CD14-positive monocyte (primary cell): ENCODE data around the gene DHFR. TPM values are rescaled to one million over a fixed set of nuclear protein-coding genes. Genes with fewer than 3 reads are reported as not detected.
"Not testable (repeated sequence)": the region's sequence is repeated elsewhere in the genome, so short reads cannot be mapped to it uniquely, and the experiment has no call there.

ENCODE experiments used
- DNase-seq, 3 donors: peaks; one replicate each; pipeline ENCODE4 v3.0.0-alpha.2; 2011 to 2022
- H2AFZ ChIP-seq: 2 replicates; pipeline ENCODE4 v1.6.0; 2012; ENCODE audit warnings: mild to moderate bottlenecking, low read depth, low read length, inconsistent platforms; ENCODE audit not compliant: insufficient read depth, poor library complexity, severe bottlenecking
- H3K27ac ChIP-seq, 2 donors: 1 replicate in 1 of 2; 2 replicates in 1 of 2; pipeline ENCODE4 v1.5.1; 2012 to 2013; ENCODE audit warnings: low read length in 2 of 2, control low read depth in 1 of 2, inconsistent platforms in 1 of 2, low read depth in 1 of 2, mild to moderate bottlenecking in 1 of 2
- H3K27me3 ChIP-seq, 2 donors: one replicate each; pipeline versions ENCODE4 v1.6.0 to v1.6.1; 2011 to 2013; ENCODE audit warnings: low read length in 2 of 2; ENCODE audit not compliant: control insufficient read depth in 2 of 2, insufficient read depth in 2 of 2
- H3K36me3 ChIP-seq, 2 donors: replicated peaks in 1 of 2; 1 replicate in 1 of 2; 2 replicates in 1 of 2; pipeline versions ENCODE4 v1.5.1 to v1.6.1; 2012 to 2013; ENCODE audit warnings: low read length in 2 of 2, control low read depth in 1 of 2, inconsistent platforms in 1 of 2, mild to moderate bottlenecking in 1 of 2; ENCODE audit not compliant: insufficient read depth in 2 of 2, control insufficient read depth in 1 of 2
- H3K4me1 ChIP-seq, 2 donors: 1 replicate in 1 of 2; 2 replicates in 1 of 2; pipeline versions ENCODE4 v1.5.1 to v1.6.1; 2012 to 2013; ENCODE audit warnings: low read length in 2 of 2, control low read depth in 1 of 2, inconsistent platforms in 1 of 2, mild to moderate bottlenecking in 1 of 2, moderate library complexity in 1 of 2; ENCODE audit not compliant: insufficient read depth in 2 of 2, control insufficient read depth in 1 of 2
- H3K4me2 ChIP-seq: replicated peaks from 2 replicates; pipeline ENCODE3; 2012; ENCODE audit warnings: low read length, moderate library complexity, mild to moderate bottlenecking; ENCODE audit not compliant: poor library complexity, severe bottlenecking; ENCODE audit errors: extremely low read depth
- H3K4me3 ChIP-seq, 3 experiments: fragments of 200-600 bp in 1 of 3; sonication (generic) in 1 of 3; replicated peaks in 1 of 3; 1 replicate in 2 of 3; 2 replicates in 1 of 3; pipeline ENCODE4 v1.5.1; 2011 to 2013; ENCODE audit warnings: low read length in 3 of 3, mild to moderate bottlenecking in 3 of 3, control low read depth in 2 of 3, low read depth in 2 of 3, inconsistent platforms in 1 of 3, moderate library complexity in 1 of 3
- H3K79me2 ChIP-seq: 2 replicates; pipeline ENCODE4 v1.6.0; 2012; ENCODE audit warnings: mild to moderate bottlenecking, control low read depth, inconsistent platforms, low read length, moderate library complexity; ENCODE audit not compliant: insufficient read depth
- H3K9ac ChIP-seq: 2 replicates; pipeline ENCODE4 v1.6.0; 2017; ENCODE audit warnings: low read length, mild to moderate bottlenecking; ENCODE audit not compliant: insufficient read depth, poor library complexity, severe bottlenecking
- H3K9me3 ChIP-seq, 2 donors: replicated peaks in 1 of 2; 1 replicate in 1 of 2; 2 replicates in 1 of 2; pipeline versions ENCODE4 v1.5.1 to v1.6.1; 2012 to 2013; ENCODE audit warnings: low read length in 2 of 2, control low read depth in 1 of 2; ENCODE audit not compliant: control insufficient read depth in 1 of 2, insufficient read depth in 1 of 2
- H4K20me1 ChIP-seq: 2 replicates; pipeline ENCODE4 v1.6.0; 2012; ENCODE audit warnings: mild to moderate bottlenecking, low read length, control low read depth, moderate library complexity; ENCODE audit not compliant: insufficient read depth
- H3K27ac Mint-ChIP-seq, 7 donors: one replicate each; pipeline ENCODE4 v1.8.0; 2020; ENCODE audit warnings: mild to moderate bottlenecking in 7 of 7, mixed read lengths in 7 of 7, moderate library complexity in 6 of 7, inconsistent platforms in 2 of 7
- H3K27me3 Mint-ChIP-seq, 3 donors: one replicate each; pipeline ENCODE4 v1.8.0; 2021 to 2022; ENCODE audit warnings: low read depth in 3 of 3, mild to moderate bottlenecking in 3 of 3, mixed read lengths in 3 of 3, moderate library complexity in 3 of 3, inconsistent platforms in 1 of 3
- H3K36me3 Mint-ChIP-seq, 2 donors: one replicate each; pipeline ENCODE4 v1.8.0; 2020; ENCODE audit warnings: mixed read lengths in 2 of 2, inconsistent platforms in 1 of 2, mild to moderate bottlenecking in 1 of 2
- H3K4me1 Mint-ChIP-seq: one replicate; pipeline ENCODE4 v1.8.0; 2020; ENCODE audit warnings: mild to moderate bottlenecking, mixed read lengths
- H3K4me3 Mint-ChIP-seq, 2 donors: one replicate each; pipeline ENCODE4 v1.8.0; 2020; ENCODE audit warnings: mild to moderate bottlenecking in 2 of 2, mixed read lengths in 2 of 2, moderate library complexity in 1 of 2
- H3K9me3 Mint-ChIP-seq, 7 donors: one replicate each; pipeline ENCODE4 v1.8.0; 2020 to 2022; ENCODE audit warnings: mixed read lengths in 7 of 7, mild to moderate bottlenecking in 6 of 7, moderate library complexity in 6 of 7, inconsistent platforms in 2 of 7
- WGBS: methylation state at CpG from one replicate; pipeline ENCODE4 v1.1.5; 2013; ENCODE audit warnings: missing lambda C conversion rate; ENCODE audit not compliant: insufficient coverage; 5-methylcytosine and 5-hydroxymethylcytosine counted together
- intact Hi-C, 2 donors: fragments of 100-400 bp; cut with micrococcal nuclease; formaldehyde crosslinking; loops; one replicate each; pipeline versions ENCODE4 v1.15.0 to v1.15.1; 2023
- polyA plus RNA-seq, 3 donors: library from polyadenylated mRNA; depleted of rRNA in 1 of 3; unstranded in 2 of 3; stranded (reverse) in 1 of 3; fragments of 300-500 nt in 2 of 3; fragments of >200 nt in 1 of 3; fragmentation: Illumina TruSeq in 2 of 3; gene quantifications; 1 replicate in 2 of 3; 2 replicates in 1 of 3; pipeline ENCODE4 v1.2.3, GENCODE V29; 2012 to 2021
- TF ChIP-seq, protein P1 (sequence below): fragments of 200-600 bp; IDR thresholded peaks from one replicate; pipeline ENCODE4 v1.8.0; 2022; ENCODE audit warnings: antibody characterized with exemption, mild to moderate bottlenecking

DHFR gene
- polyA plus RNA-seq, 3 donors = 0.75 to 2.9 (median 1.1) TPM

DNA sequence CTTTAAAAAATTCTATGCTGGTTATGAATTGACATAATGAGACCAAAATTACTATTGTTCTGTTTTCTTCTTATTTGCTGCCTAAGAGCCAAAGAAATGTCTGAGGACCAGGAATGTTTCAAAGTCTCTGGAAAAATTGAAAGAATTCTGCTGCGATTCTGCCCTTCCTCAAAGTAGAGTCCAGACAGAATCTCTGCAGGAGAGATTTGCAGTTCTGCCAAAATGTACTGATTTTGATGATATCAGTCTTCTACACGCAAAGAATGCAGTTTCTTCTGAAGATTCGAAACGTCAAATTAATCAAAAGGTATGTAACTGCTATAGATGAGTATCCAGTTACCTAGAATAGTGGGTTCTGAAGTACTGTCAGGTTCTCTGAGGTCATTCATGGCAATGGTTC lies 10.3 kb upstream of the DHFR start:
- Histone ChIP-seq H3K36me3 (peaks cover 74 to 97% of the 10 kb centered on the region in 2 donors), H3K4me2 (no peak overlapping the region), H3K79me2 (peaks cover 24% of the 10 kb centered on the region), H4K20me1 (no peaks in the 10 kb centered on the region), H3K9ac (no peak overlapping the region), H3K27ac (no peak overlapping the region), H2AFZ (no peak overlapping the region), H3K9me3 (no peaks in the 10 kb centered on the region), H3K27me3 (no peaks in the 10 kb centered on the region), H3K4me1 (no peaks in the 10 kb centered on the region), H3K4me3 (no peak overlapping the region)
- H3K36me3 Mint-ChIP-seq = peaks cover 64 to 81% of the 10 kb centered on the region in 2 donors
- no peak overlapping the region for H3K4me3 Mint-ChIP-seq
- H3K4me1 Mint-ChIP-seq = no peaks in the 10 kb centered on the region
- no peaks in the 10 kb centered on the region for H3K27me3 Mint-ChIP-seq
- WGBS = 100% methylated on average over 2 of the region's 4 CpGs
- peak overlapping the region in 1 of 7 donors; percentile 29 for H3K27ac Mint-ChIP-seq
- TF ChIP-seq, protein P1, sequence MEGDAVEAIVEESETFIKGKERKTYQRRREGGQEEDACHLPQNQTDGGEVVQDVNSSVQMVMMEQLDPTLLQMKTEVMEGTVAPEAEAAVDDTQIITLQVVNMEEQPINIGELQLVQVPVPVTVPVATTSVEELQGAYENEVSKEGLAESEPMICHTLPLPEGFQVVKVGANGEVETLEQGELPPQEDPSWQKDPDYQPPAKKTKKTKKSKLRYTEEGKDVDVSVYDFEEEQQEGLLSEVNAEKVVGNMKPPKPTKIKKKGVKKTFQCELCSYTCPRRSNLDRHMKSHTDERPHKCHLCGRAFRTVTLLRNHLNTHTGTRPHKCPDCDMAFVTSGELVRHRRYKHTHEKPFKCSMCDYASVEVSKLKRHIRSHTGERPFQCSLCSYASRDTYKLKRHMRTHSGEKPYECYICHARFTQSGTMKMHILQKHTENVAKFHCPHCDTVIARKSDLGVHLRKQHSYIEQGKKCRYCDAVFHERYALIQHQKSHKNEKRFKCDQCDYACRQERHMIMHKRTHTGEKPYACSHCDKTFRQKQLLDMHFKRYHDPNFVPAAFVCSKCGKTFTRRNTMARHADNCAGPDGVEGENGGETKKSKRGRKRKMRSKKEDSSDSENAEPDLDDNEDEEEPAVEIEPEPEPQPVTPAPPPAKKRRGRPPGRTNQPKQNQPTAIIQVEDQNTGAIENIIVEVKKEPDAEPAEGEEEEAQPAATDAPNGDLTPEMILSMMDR = no peak
- peaks cover 0 to 3% (median 0%) of the 10 kb centered on the region in 7 donors for H3K9me3 Mint-ChIP-seq
- intact Hi-C loops = no loop called here
- DNase-seq = no peak

DNA sequence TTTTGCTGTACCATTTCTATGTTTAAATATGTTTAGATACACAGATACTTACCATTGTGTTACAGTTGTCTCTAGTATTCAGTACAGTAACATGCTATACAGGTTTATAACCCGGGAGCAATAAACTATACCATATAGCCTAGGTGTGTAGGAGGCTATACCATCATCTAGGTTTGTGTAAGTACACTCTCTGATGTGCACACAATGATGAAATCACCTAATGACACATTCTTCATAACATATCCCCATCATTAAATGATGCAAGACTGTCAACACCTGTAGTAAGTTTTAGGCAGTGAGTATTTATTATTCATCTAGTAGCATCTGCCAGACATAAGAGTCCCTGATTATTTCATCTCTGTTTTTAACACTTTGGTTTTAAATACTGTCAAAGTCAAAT lies 7.3 kb upstream of the DHFR start:
- Histone ChIP-seq H3K9ac (no peak overlapping the region), H2AFZ (no peak overlapping the region), H3K9me3 (no peaks in the 10 kb centered on the region), H3K27me3 (no peaks in the 10 kb centered on the region), H3K4me2 (no peak overlapping the region), H3K4me1 (no peaks in the 10 kb centered on the region), H3K27ac (no peak overlapping the region), H4K20me1 (no peaks in the 10 kb centered on the region), H3K4me3 (no peak overlapping the region), H3K36me3 (peaks cover 77 to 96% of the 10 kb centered on the region in 2 donors), H3K79me2 (peaks cover 42% of the 10 kb centered on the region)
- DNase-seq = no peak
- no peaks in the 10 kb centered on the region for H3K27me3 Mint-ChIP-seq
- H3K27ac Mint-ChIP-seq = no peak overlapping the region
- TF ChIP-seq, protein P1 = no peak
- peaks cover 3% of the 10 kb centered on the region for H3K4me1 Mint-ChIP-seq
- intact Hi-C loops = no loop called here
- peaks cover 0 to 7% (median 0%) of the 10 kb centered on the region in 7 donors for H3K9me3 Mint-ChIP-seq
- H3K4me3 Mint-ChIP-seq = no peak overlapping the region
- WGBS = no CpG with 5 or more reads among the region's 1 CpG
- peaks cover 73 to 89% of the 10 kb centered on the region in 2 donors for H3K36me3 Mint-ChIP-seq

DNA sequence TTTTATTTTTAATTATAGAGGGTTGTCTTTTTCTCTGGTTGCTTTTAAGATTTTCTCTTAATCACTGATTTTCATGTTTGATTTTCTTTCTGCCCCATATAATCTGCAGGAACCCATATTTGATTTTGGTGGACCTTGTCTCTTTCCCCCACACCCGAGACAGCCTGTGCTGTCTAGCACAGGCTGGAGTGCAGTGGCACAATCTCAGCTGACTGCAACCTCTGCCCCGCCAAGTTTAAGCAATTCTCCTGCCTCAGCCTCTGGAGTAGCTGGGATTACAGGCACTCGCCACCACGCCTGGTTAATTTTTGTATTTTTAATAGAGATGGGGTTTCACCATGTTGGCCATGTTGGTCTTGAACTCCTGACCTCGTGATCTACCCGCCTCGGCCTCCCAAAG lies 5.9 kb upstream of the DHFR start:
- Histone ChIP-seq H3K36me3 (peaks cover 64 to 85% of the 10 kb centered on the region in 2 donors), H3K79me2 (peaks cover 56% of the 10 kb centered on the region)
- H3K27me3 Mint-ChIP-seq, intact Hi-C loops, H3K27me3 ChIP-seq, H3K4me1 ChIP-seq, H3K4me2 ChIP-seq, H3K27ac ChIP-seq, H3K9me3 ChIP-seq, H3K9ac ChIP-seq, H3K9me3 Mint-ChIP-seq, H3K4me1 Mint-ChIP-seq, H3K4me3 Mint-ChIP-seq, DNase-seq, H3K4me3 ChIP-seq, H4K20me1 ChIP-seq, H2AFZ ChIP-seq: not testable (repeated sequence)
- H3K36me3 Mint-ChIP-seq = peaks cover 68 to 86% of the 10 kb centered on the region in 2 donors
- 100% methylated on average over 2 of the region's 7 CpGs for WGBS
- peak overlapping the region in 1 of 7 donors; percentile 8 for H3K27ac Mint-ChIP-seq
